ENCODE data around the gene LRRC3C.

DNA sequence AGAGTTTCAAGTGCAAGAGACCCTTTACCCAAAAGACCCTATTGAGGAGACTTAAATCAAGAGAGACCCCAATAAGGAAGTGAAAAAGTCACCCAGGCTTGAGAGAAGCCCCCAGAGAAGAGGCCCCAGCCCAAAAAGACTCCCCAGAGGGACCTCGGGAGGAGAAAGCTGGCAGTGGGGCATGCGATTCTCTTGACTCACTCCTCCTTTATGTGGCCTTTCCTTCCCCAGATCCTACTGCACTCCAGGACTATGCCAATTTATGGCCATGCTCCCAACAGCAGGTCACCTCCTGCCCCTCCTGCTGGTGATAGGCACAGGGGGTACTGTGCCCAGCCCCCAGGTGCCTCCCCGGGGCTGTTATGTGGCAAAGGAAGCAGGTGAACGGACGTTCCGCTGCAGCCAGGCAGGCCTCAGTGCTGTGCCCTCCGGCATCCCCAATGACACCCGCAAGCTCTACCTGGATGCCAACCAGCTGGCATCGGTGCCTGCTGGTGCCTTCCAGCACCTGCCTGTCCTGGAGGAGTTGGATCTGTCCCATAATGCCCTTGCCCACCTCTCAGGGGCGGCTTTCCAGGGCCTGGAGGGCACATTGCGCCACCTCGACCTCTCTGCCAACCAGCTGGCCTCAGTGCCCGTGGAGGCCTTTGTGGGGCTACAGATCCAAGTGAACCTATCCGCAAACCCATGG lies 16.3 kb downstream of the LRRC3C start:
- no peak for TF ChIP-seq EZH2phosphoT487 (conservative IDR thresholded peaks at IDR 0.05; ENCODE audit: low read length)
- no peak for TF ChIP-seq CTCF (IDR thresholded peaks at IDR 0.05; ENCODE audit: insufficient read depth, low read length, poor library complexity, severe bottlenecking)

Data from SU-DHL-6 (cell line).